Tongue (tissue), 2 donors: Measurements from ENCODE around the gene PTX4. TPM values are rescaled to one million over a fixed set of nuclear protein-coding genes. Genes with fewer than 3 reads are reported as not detected.
"Not testable (repeated sequence)": the region's sequence is repeated elsewhere in the genome, so short reads cannot be mapped to it uniquely, and the experiment has no call there.

Experiments used
- DNase-seq: peaks from one replicate; pipeline ENCODE4 v3.0.0-alpha.2; 2015
- total RNA-seq: library from RNA; depleted of rRNA; stranded (reverse); fragments of >200 nt; gene quantifications from one replicate; pipeline ENCODE4 v1.2.3, GENCODE V29; 2014

The PTX4 gene
- total RNA-seq, 1 donor from 2014 or later = 1.5 TPM

DNA sequence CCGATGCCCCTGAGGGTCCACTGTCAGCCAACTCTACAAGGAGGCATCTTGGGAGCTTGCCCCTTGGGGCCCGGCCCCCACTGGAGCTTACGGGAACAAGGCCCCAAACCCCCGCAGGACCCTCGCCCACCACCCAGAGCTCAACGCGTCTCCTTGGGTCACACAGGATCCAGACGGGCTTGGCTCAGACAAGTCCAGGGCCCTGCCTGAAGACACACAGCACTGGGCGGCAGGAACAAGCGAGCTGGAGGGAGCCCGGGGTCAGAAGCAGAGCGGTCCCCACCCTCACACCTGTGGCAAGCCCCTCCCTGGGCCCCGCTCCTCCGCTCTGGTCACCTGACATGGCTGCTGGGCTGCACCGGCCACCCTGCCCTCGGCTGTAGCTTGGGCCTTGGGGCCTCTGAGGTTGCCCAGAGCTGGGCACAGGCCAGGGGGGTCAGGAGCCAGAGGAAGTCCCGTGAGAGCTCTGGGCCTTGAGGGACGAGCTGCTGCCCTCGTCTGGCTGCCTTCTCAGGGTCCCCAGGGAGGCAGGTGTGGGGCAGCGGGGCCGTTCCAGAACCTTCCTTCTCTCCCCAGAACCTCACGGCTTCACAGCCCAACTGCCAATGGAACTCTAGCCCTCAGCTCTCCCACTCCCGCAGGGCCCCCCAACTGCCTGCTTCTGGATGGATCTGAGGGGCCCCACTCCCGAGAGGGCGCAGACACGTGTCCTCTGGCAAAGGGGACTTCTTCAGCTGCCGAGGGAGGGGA lies 44.6 kb downstream of the PTX4 start, which contains the start of gene CCDC154:
CCDC154 (minus strand) TSS at position 577 of the 750 bp plus-strand sequence; CDS start at position 343, 234 bp downstream.
- no peak for DNase-seq

GRCh38 chr16:1443403-1443973 lies 45.3 kb downstream of the PTX4 start:
- DNase-seq = no peak

DNA sequence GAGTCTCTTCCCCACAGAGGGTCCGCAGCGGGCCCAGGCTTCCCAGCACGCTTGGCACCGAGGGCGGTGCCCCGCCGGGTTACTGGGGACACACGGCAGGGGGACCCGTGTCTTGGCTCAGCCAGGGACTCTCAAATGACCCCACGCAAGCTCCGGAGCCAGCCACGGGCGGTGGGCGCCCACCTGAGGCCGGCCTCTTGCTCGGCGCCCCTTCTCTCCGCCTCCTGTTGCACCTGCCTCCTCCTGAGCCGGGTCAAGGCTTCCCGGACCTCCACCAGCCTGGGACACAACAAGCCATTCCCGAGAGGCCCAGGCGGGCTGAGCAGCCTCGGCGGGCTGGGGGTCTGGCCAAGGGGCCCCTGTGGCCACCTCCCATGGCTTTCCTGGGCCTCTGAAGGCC lies 46.0 kb downstream of the PTX4 start:
- no peak for DNase-seq

- DNase-seq = peak; percentile 32
Measured at GRCh38 chr16:1441391-1441829, 47.3 kb downstream of the PTX4 start.

- not testable (repeated sequence) for DNase-seq
Measured at GRCh38 chr16:1439699-1440074, 49.1 kb downstream of the PTX4 start.

- DNase-seq = no peak
Measured at GRCh38 chr16:1439058-1439698, 49.6 kb downstream of the PTX4 start.

- DNase-seq = no peak
Measured at GRCh38 chr16:1438229-1439057, 50.3 kb downstream of the PTX4 start.

GRCh38 chr16:1437606-1438005 lies 51.1 kb downstream of the PTX4 start:
- no peak for DNase-seq

- DNase-seq = no peak
Measured at GRCh38 chr16:1436731-1437355, 51.9 kb downstream of the PTX4 start.

DNA sequence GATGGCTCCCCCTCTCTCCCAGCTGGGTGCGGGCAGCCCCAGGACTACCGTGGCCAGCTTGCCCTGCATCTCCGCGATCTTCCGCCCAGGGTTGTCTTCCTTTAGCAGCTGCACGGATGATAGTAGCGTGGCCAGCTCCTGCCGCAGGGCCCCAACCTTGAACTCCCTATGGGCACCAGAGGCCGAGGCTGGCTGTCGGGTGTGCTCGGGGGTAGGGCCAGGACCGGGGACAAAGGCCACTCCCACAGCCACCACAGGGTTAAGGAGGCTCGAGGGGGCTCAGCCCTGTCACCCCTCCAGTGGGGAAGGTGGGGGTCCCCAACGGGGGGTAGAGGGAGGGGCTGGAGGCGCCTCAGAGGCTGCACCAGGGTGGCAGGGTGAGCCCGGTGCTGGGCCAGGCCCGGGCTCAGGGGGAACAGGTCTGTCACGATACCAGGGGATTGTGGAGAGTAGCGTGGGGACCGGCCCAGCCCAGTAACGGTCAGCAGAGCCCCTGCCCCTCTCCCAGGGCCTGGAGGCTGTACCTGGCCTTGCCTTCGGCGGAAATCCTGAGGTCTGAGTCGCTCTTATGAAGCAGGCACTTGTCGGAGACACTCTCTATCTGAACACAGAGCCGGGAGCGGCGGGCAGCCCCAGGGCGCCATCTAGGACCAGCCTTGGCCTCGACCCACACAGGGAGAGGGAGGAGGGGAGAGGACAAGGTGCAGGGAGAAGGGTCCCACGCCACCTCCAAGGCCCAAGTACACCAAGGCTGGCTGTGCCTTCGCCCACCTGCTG lies 52.6 kb downstream of the PTX4 start:
- no peak for DNase-seq

Other genes with a start within 250 kb of the PTX4 start
- gene TPSAB1, start 248.2 kb downstream of the PTX4 start, total RNA-seq = 4.5 TPM
- 0.51 TPM for gene TPSD1, start 232.9 kb downstream of the PTX4 start, total RNA-seq
- 50.9 TPM for gene UBE2I, start 179.3 kb downstream of the PTX4 start, total RNA-seq
- gene BAIAP3, start 155.3 kb downstream of the PTX4 start, total RNA-seq = 2.4 TPM
- gene TSR3, start 137.1 kb downstream of the PTX4 start, total RNA-seq = 49.6 TPM
- gene GNPTG, start 137.0 kb downstream of the PTX4 start, total RNA-seq = 31.7 TPM
- gene UNKL, start 74.2 kb downstream of the PTX4 start, total RNA-seq = 11.5 TPM
- 8.6 TPM for gene UQCC4, start 68.2 kb downstream of the PTX4 start, total RNA-seq
- gene PERCC1, start 57.9 kb downstream of the PTX4 start, total RNA-seq = not detected
- 0.51 TPM for gene CCDC154, start 44.4 kb downstream of the PTX4 start, total RNA-seq
- 29.5 TPM for gene CLCN7, start 13.9 kb downstream of the PTX4 start, total RNA-seq
- 25.2 TPM for gene TELO2, start 4.4 kb upstream of the PTX4 start, total RNA-seq
- gene TMEM204, start 44.7 kb upstream of the PTX4 start, total RNA-seq = 19.3 TPM
- gene IFT140, start 123.1 kb upstream of the PTX4 start, total RNA-seq = 22.7 TPM
- 10.8 TPM for gene CRAMP1, start 123.4 kb upstream of the PTX4 start, total RNA-seq
- gene JPT2, start 189.3 kb upstream of the PTX4 start, total RNA-seq = 40.4 TPM
- gene MAPK8IP3, start 217.3 kb upstream of the PTX4 start, total RNA-seq = 45.0 TPM